GDM1 (cell line): ENCODE results near the gene CLEC17A.
A peak's percentile ranks its signal among the peaks of the same experiment; 100 is the strongest.
"Not testable (repeated sequence)": the region's sequence is repeated elsewhere in the genome, so short reads cannot be mapped to it uniquely, and the experiment has no call there.

ENCODE experiments used
- DNase-seq: peaks from one replicate; lab custom pipeline; 2025; lab: John Stamatoyannopoulos, UW

The CLEC17A gene

GRCh38 chr19:14582894-14583340 is at the start of gene CLEC17A:
Gene CLEC17A, plus strand, starts transcription at chr19:14583084. Its CDS starts 77 bp downstream, at chr19:14583161.
- DNase-seq = no peak

DNA sequence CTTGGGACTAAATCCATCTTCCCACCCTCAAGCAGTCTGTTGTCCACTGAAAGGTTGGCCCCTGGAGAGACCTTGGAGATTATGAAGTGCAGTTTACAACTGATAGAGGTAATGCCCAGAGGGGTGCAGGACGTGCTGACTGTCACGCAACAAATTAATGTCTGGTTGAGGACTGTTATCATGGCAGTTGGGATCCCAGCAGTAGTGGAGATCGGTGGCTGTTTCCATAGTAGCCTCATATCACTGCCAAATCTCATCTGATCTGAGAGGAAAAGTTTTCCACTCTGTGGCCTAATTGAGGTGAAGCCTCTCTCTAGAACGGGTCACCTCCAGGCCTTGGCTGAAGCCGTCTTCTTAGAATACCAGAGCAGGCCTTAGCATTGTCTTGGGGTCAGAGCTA is 49.4 kb upstream of the CLEC17A start:
- DNase-seq = no peak

DNA sequence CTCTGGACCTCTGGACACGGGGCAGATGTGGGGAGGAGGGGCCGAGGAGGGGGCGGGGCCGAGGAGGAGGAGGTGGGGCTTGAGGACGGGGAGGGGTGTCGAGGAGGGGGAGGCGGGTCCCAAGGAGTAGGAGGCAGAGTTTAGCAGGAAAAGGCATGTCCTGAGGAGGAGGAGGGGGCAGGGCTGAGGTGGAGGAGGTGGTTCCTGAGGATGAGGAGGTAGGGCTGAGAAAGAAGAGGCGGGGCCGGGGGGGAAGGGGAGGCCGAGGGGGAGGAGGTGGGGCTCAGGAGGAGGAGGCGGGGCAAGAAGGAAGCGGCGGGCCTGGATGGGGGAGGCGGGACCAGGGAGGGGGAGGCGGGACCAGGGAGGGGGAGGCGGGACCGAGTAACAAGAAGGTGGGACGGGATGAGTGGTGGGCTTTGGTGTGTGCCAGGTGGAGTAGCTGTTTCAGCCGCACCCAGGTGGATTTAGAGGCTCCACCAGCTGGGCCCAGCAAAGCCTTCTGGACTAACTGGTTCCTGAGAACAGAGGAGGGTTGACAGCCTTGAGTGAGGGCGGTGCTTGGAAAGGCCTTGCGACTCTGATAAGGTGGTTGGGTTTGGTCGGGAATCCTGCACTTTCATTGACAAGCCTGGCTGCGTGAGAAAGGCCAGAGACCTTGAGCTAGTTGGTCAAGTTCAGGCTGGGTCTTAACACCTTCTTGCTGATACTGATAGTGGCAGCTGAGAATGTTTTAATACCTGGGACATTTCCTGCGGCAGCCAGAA is 45.8 kb upstream of the CLEC17A start:
- DNase-seq = peak; percentile 25

GRCh38 chr19:14540741-14541525 is 42.0 kb upstream of the CLEC17A start:
- DNase-seq = no peak

DNA sequence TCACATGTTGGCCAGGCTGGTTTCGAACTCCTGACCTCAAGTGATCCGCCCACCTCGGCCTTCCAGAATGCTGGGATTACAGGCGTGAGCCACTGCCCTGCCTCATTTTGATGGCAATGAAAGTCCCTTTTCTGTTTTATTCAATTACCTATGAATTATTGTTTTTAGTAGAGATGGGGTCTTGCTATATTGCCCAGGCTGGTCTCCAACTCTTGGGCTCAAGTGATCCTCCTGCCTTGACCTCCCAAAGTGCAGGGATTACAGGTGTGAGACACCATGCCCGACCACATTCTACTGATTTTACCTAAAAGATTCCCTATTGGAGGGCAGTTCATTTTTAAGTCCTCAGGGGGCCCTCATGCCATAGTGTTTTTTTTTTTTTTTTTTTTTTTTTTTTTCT is 40.9 kb upstream of the CLEC17A start:
- not testable (repeated sequence) for DNase-seq

GRCh38 chr19:14542711-14543328 is 40.1 kb upstream of the CLEC17A start:
- no peak for DNase-seq

- no peak for DNase-seq
Observed at GRCh38 chr19:14544047-14544446, 38.8 kb upstream of the CLEC17A start.

GRCh38 chr19:14544977-14545715 is 37.7 kb upstream of the CLEC17A start:
- DNase-seq = no peak

- DNase-seq = no peak
Observed at GRCh38 chr19:14545716-14546082, 37.2 kb upstream of the CLEC17A start.

GRCh38 chr19:14550201-14550754 is 32.6 kb upstream of the CLEC17A start:
- no peak for DNase-seq

DNA sequence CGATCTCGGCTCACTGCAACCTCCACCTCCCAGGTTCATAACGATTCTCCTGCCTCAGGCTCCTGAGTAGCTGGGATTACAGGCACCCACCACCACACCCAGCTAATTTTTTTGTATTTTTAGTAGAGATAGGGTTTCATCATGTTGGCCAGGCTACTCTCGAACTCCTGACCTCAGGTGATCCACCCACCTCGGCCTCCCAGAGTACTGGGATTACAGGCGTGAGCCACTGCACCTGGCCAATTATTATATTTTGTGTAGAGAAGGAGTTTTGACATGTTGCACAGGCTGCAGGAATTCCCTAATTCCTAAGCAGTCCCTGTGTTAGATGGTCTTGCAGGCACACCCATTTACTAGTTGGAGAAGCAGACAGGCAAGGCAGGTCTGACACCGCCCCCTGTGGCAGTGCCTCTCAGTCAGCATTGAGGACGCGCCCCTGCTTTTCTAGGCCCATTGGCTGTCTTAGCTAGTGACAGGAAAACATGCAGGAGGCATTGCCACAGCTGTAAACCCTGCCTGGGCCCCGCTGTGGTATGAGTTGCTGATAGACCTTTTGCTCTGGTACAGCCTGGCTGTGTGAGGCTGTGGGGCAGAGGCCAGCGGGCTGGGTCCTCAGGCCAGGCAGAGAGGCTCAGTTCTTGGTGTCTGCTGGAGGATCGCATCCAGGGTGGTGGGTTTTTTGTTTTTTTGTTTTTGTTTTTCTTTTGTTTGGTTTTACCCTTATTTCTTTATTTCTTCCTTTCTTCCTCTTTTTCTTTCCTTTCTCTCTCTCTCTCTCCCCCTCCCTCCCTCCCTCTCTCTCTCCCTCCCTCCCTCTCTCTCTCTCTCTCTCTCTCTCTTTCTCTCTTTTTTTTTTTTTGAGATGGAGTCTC is 31.5 kb upstream of the CLEC17A start:
- DNase-seq = peak; percentile 83

- DNase-seq = not testable (repeated sequence)
Observed at GRCh38 chr19:14552006-14552360, 30.9 kb upstream of the CLEC17A start.

DNA sequence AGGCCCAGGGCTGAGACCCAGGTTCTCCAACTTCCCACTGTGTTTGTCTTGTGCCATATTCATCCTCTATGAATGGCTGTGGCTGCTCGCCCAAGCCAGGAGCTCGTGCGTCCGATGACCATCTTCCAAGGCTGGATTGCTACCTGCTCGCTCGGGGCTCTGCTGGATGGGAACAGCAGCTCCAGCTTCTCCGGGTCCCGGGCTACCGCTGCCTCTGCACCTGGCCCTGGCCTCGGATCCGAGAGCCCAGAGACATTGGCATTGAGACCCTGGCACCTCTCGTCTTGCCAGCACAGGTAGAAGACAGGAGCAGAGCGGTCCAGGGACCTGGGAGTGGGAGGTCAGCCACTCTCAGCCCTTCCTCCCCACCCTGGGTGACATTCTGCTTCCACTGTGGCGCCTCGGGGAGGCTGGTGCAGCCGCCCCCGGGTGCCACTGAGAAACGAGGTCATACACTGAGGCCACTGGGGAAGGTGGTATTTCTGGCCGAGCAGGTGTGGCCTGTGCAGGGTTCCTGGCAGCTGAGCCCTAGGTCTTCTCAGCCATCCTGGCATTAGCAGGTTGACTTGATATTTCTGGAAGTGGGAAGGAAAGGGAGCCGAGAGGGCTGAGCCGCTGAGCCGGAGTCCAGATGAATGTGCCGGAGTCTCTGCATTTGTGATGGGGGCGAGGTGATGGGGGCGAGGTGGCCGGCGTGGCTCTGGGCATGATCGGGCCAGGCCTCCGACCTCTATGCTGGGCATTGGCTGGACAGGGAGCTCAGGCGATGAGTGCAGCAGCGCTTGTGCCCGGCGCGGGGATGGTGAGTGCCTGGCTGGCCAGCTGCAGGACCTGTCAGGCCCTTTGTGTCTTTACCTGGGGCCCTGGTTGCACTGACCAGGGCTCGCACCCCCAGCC is 29.6 kb upstream of the CLEC17A start:
- DNase-seq = no peak

GRCh38 chr19:14553939-14554243 is 29.0 kb upstream of the CLEC17A start:
- no peak for DNase-seq

- DNase-seq = no peak
Observed at GRCh38 chr19:14554382-14554812, 28.5 kb upstream of the CLEC17A start.

GRCh38 chr19:14555918-14556661 is 26.8 kb upstream of the CLEC17A start:
- no peak for DNase-seq

- peak; percentile 58 for DNase-seq
Observed at GRCh38 chr19:14556662-14557188, 26.2 kb upstream of the CLEC17A start.

DNA sequence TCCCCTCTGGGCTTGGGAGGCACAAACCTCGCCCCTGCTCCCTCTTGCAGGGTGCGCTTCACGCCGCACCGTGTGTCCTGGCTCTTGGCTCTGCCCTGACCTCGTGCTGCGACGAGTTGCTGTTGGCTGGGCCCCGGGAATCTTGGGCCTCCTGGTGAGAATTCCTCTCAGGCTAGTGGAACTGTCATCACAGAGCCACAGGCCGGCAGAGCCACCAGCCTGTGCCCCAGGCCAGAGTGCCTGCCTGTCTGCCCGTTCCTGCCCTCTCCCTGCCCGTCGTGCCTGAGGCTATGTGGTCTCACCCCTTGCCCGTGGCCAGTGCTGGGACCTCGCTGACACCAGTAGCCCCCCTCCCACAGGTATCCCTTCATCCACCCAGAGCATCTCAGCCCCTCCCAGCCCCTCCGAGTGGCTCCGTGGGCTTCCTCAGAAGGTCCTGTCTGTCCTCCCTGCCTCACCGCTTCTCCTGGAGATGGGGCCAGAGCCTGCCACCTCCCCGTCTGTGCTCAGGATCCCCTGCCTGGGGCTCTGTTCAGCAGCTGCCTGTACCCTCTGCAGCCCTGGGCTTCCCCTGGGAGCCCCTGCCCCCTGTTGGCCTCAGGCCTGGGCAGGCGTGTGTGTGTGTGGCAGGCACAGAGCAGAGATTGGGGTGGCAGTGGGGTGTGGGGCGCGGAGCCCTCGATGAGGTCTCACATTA is 24.4 kb upstream of the CLEC17A start:
- no peak for DNase-seq
